Measurements from ENCODE around the gene COL26A1.
"Not testable (repeated sequence)": the region's sequence is repeated elsewhere in the genome, so short reads cannot be mapped to it uniquely, and the experiment has no call there.

The COL26A1 gene

GRCh38 chr7:101470668-101471487 is 108.2 kb downstream of the COL26A1 start:
- TF ChIP-seq ZNF274 (IDR thresholded peaks at IDR 0.05; ENCODE audit: low read depth, low read length), result no peak

GRCh38 chr7:101474178-101474577 is 111.5 kb downstream of the COL26A1 start:
- no peak overlapping the region for H3K4me3 ChIP-seq (ENCODE audit: low read length)
- no peak for TF ChIP-seq ZNF274 (IDR thresholded peaks at IDR 0.05; ENCODE audit: low read depth, low read length)

More at GRCh38 chr7:101470668-101471487, 108.2 kb downstream of the COL26A1 start:
- no peak overlapping the region for H3K4me3 ChIP-seq (ENCODE audit: low read length)

GRCh38 chr7:101475691-101476090 is 113.0 kb downstream of the COL26A1 start:
- not testable (repeated sequence) for H3K4me3 ChIP-seq (ENCODE audit: low read length)

GRCh38 chr7:101479217-101479616 is 116.5 kb downstream of the COL26A1 start:
- no peak for TF ChIP-seq ZNF274 (IDR thresholded peaks at IDR 0.05; ENCODE audit: low read depth, low read length)
- no peak overlapping the region for H3K4me3 ChIP-seq (ENCODE audit: low read length)

- not testable (repeated sequence) for H3K4me3 ChIP-seq (ENCODE audit: low read length)
These were observed 123.4 kb downstream of the COL26A1 start for GRCh38 chr7:101486056-101486432.

GRCh38 chr7:101486433-101487104 is 123.9 kb downstream of the COL26A1 start:
- no peak overlapping the region for H3K4me3 ChIP-seq (ENCODE audit: low read length)
- TF ChIP-seq ZNF274 (IDR thresholded peaks at IDR 0.05; ENCODE audit: low read depth, low read length), result no peak

GRCh38 chr7:101487105-101487458 is 124.4 kb downstream of the COL26A1 start:
- no peak for TF ChIP-seq ZNF274 (IDR thresholded peaks at IDR 0.05; ENCODE audit: low read depth, low read length)
- no peak overlapping the region for H3K4me3 ChIP-seq (ENCODE audit: low read length)

GRCh38 chr7:101487753-101488152 is 125.1 kb downstream of the COL26A1 start:
- TF ChIP-seq ZNF274 (IDR thresholded peaks at IDR 0.05; ENCODE audit: low read depth, low read length), result no peak
- H3K4me3 ChIP-seq (ENCODE audit: low read length), result no peak overlapping the region

GRCh38 chr7:101488826-101489572 is 126.3 kb downstream of the COL26A1 start:
- no peak for TF ChIP-seq ZNF274 (IDR thresholded peaks at IDR 0.05; ENCODE audit: low read depth, low read length)
- no peak overlapping the region for H3K4me3 ChIP-seq (ENCODE audit: low read length)

- H3K4me3 ChIP-seq (ENCODE audit: low read length), result not testable (repeated sequence)
These were observed 127.8 kb downstream of the COL26A1 start for GRCh38 chr7:101490439-101490838.

GRCh38 chr7:101491442-101491841 is 128.8 kb downstream of the COL26A1 start:
- H3K4me3 ChIP-seq (ENCODE audit: low read length), result not testable (repeated sequence)

- no peak overlapping the region for H3K4me3 ChIP-seq (ENCODE audit: low read length)
- no peak for TF ChIP-seq ZNF274 (IDR thresholded peaks at IDR 0.05; ENCODE audit: low read depth, low read length)
These were observed 132.1 kb downstream of the COL26A1 start for GRCh38 chr7:101494602-101495329.

- no peak overlapping the region for H3K4me3 ChIP-seq (ENCODE audit: low read length)
- TF ChIP-seq ZNF274 (IDR thresholded peaks at IDR 0.05; ENCODE audit: low read depth, low read length), result no peak
These were observed 133.3 kb downstream of the COL26A1 start for GRCh38 chr7:101496017-101496416.

GRCh38 chr7:101501351-101501750 is 138.7 kb downstream of the COL26A1 start:
- no peak overlapping the region for H3K4me3 ChIP-seq (ENCODE audit: low read length)
- TF ChIP-seq ZNF274 (IDR thresholded peaks at IDR 0.05; ENCODE audit: low read depth, low read length), result no peak
